GM23248 (cell line): Measurements from ENCODE around the gene CASP1. TPM values are rescaled to one million over a fixed set of nuclear protein-coding genes. Genes with fewer than 3 reads are reported as not detected.
A peak's percentile ranks its signal among the peaks of the same experiment; 100 is the strongest.
"Not testable (repeated sequence)": the region's sequence is repeated elsewhere in the genome, so short reads cannot be mapped to it uniquely, and the experiment has no call there.

ENCODE experiments used
- DNase-seq: peaks from one replicate; pipeline ENCODE4 v3.0.0-alpha.2; 2015
- H2AFZ ChIP-seq: fragments of 200-600 bp; sonication (generic); 2 replicates; pipeline ENCODE4 v1.6.1; 2016; ENCODE audit warnings: antibody characterized with exemption
- H3F3A ChIP-seq: fragments of 200-600 bp; sonication (generic); 2 replicates; pipeline ENCODE4 v1.6.1; 2016; ENCODE audit warnings: mild to moderate bottlenecking, antibody characterized with exemption, mixed run types; ENCODE audit not compliant: insufficient read depth
- H3K27ac ChIP-seq: fragments of 200-600 bp; sonication (generic); 2 replicates; pipeline ENCODE4 v1.5.1; 2016; ENCODE audit warnings: mild to moderate bottlenecking
- H3K27me3 ChIP-seq: fragments of 200-600 bp; sonication (generic); replicated peaks from 2 replicates; pipeline ENCODE4 v1.6.1; 2016; ENCODE audit warnings: mild to moderate bottlenecking; ENCODE audit not compliant: insufficient read depth
- H3K36me3 ChIP-seq: fragments of 200-600 bp; sonication (generic); 2 replicates; pipeline ENCODE4 v1.6.1; 2016; ENCODE audit warnings: low read depth, mild to moderate bottlenecking
- H3K4me1 ChIP-seq: fragments of 200-600 bp; sonication (generic); 2 replicates; pipeline ENCODE4 v1.6.1; 2016; ENCODE audit warnings: mild to moderate bottlenecking; ENCODE audit not compliant: insufficient read depth
- H3K4me2 ChIP-seq: fragments of 200-600 bp; sonication (generic); one replicate; pipeline ENCODE4 v1.6.1; 2016; ENCODE audit warnings: mild to moderate bottlenecking; ENCODE audit not compliant: unreplicated experiment
- H3K4me3 ChIP-seq: fragments of 200-600 bp; sonication (generic); 2 replicates; pipeline ENCODE4 v1.5.1; 2016; ENCODE audit warnings: mild to moderate bottlenecking
- H3K79me2 ChIP-seq: fragments of 200-600 bp; sonication (generic); 2 replicates; pipeline ENCODE4 v1.6.1; 2016; ENCODE audit warnings: mild to moderate bottlenecking; ENCODE audit not compliant: insufficient read depth
- H3K9ac ChIP-seq: fragments of 200-600 bp; sonication (generic); 2 replicates; pipeline ENCODE4 v1.6.1; 2016; ENCODE audit warnings: mild to moderate bottlenecking
- H3K9me2 ChIP-seq: fragments of 200-600 bp; sonication (generic); 2 replicates; pipeline ENCODE4 v1.6.1; 2016; ENCODE audit warnings: mixed run types, mild to moderate bottlenecking, moderate library complexity; ENCODE audit not compliant: insufficient read depth
- H3K9me3 ChIP-seq: fragments of 200-600 bp; sonication (generic); one replicate; pipeline ENCODE4 v1.6.1; 2017; ENCODE audit warnings: low read depth
- H4K20me1 ChIP-seq: fragments of 200-600 bp; sonication (generic); 2 replicates; pipeline ENCODE4 v1.6.0; 2016; ENCODE audit not compliant: insufficient read depth
- EZH2 ChIP-seq: fragments of 200-600 bp; sonication (generic); IDR thresholded peaks from 2 replicates; pipeline ENCODE4 v1.6.1; 2018; ENCODE audit warnings: antibody characterized with exemption, mild to moderate bottlenecking; ENCODE audit not compliant: insufficient read depth, poor library complexity, severe bottlenecking
- EZH2phosphoT487 ChIP-seq: fragments of 200-600 bp; sonication (generic); IDR thresholded peaks from 2 replicates; pipeline ENCODE4 v1.6.1; 2018; ENCODE audit warnings: antibody characterized with exemption, moderate library complexity, mild to moderate bottlenecking, low read depth; ENCODE audit not compliant: insufficient read depth
- WGBS, 2 experiments: methylation state at CpG; one replicate each; pipeline ENCODE4 v1.1.6; 2015 to 2017; ENCODE audit warnings: low lambda C conversion rate in 2 of 2, low coverage in 1 of 2; ENCODE audit errors: missing lambda C conversion rate in 2 of 2; 5-methylcytosine and 5-hydroxymethylcytosine counted together
- in situ Hi-C: fragments of 300-500 bp; cut with MboI; formaldehyde crosslinking; loops from 2 replicates; pipeline ENCODE4 v1.15.0; 2020
- polyA plus RNA-seq: library from polyadenylated mRNA; unstranded; fragments of >200 nt; fragmentation: Nextera tagmentation; extraction: Ambion mirVana; gene quantifications from 2 replicates; pipeline ENCODE4 v1.2.1, GENCODE V29; 2016
- total RNA-seq: library from RNA; depleted of rRNA; stranded (reverse); fragments of >200 nt; shearing (Covaris generic); gene quantifications from 2 replicates; pipeline ENCODE4 v1.2.3, GENCODE V29; 2014; rRNA removed

CASP1 gene
- total RNA-seq: 2.7 and 5.7 TPM in 2 replicates
- polyA plus RNA-seq: 9.7 and 9.9 TPM in 2 replicates

DNA sequence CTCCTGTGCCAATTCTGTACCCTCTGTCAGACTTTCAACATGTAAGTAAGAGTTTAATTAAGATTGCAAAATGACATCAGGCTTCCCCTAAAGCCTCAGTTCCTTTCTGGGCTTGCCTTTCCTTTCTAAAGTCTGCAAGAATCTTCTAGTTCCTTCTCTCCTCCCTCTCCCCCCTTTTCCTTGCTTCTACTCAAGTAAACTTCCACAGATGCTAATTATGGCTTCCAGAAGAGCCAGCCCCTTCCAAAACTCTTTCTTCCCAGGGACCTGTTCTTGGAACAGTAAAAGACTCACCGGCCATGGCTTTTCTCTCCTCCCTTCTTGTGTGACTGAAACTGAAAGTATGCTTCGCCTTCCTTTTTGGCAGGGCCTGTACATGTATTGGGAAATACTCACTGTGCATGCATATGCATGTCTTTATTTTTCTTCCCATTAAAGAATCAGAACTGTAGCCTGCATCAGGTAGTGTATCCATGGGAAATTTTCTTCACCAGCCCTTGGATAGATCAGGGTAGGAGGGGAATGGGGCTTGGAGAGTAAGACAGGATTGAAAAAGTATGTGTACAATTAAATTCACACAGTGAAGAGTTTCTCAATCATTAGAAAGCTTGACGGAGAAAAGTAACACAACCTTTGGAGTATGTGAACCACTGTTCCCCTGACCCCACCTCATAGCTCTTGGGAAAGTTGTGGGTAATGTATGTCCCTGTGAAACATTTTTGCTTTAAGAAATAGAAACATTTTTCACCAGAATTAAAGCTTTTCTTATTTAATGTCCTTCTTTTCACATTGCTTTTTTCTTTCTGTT lies at the start of gene CASP1:
Gene CASP1 (minus strand): TSS at position 332 of the 808 bp plus-strand sequence. CDS start 31 bp downstream, at position 301.
- H3K79me2 ChIP-seq: no peaks in the 10 kb centered on the region
- H2AFZ ChIP-seq: peak within 1 kb of the TSS; percentile 79
- DNase-seq: peak; percentile 86
- H3K4me2 ChIP-seq: peak within 1 kb of the TSS; percentile 93
- peaks cover 17% of the 10 kb centered on the region for H3K4me1 ChIP-seq
- 10% methylated on average over 3 of the region's 3 CpGs for WGBS, 2 experiments
- peak within 1 kb of the TSS; percentile 50 for H3K9ac ChIP-seq
- H3K9me2 ChIP-seq: no peaks in the 10 kb centered on the region
- in situ Hi-C loops: no loop called here
- H3K9me3 ChIP-seq: no peaks in the 10 kb centered on the region
- peak within 1 kb of the TSS; percentile 63 for H3K27ac ChIP-seq
- peaks cover 8% of the 10 kb centered on the region; the same call in 1 of the 2 replicates for H3F3A ChIP-seq
- no peaks in the 10 kb centered on the region for H3K36me3 ChIP-seq
- TF ChIP-seq EZH2: no peak
- TF ChIP-seq EZH2phosphoT487: no peak
- no peaks in the 10 kb centered on the region for H4K20me1 ChIP-seq
- H3K4me3 ChIP-seq: peak within 1 kb of the TSS; percentile 68
- H3K27me3 ChIP-seq: no peaks in the 10 kb centered on the region

DNA sequence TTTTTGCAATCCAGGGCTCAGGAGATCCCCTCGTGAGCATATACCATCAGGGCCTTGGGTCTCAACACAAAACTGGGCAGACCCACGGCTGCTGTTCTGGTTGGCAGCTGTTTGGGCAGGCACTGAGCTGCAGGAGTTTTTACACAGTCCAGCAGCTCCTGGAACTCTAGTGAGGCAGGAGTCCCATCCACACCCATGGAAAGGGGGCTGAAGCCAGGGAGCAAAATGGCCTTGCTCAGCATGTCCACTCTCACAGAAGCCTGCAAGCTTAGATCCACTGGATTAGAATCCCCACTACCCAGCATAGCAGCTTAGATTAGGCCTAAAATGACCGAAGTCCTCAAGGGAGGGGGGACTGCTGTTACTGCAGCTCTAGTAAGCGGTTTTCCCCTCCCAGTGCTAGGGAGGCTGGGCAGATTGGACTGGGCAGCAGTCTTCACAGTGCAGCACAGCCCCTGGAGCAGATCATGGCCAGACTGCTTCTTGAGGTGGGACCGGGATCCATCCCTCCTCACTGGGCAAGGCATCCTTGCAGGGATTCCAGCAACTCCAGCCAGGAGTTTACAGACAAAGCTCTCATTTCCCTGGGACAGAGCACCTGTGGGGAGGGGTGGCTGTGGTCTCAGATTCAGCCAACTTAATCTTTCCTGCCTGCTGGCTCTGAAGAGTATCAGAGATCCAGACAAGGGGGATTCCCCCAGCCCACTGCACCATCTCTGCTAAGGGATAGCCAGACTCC lies 46.6 kb upstream of the CASP1 start:
- H3K27ac ChIP-seq: no peak overlapping the region
- no peaks in the 10 kb centered on the region for H3K79me2 ChIP-seq
- 62 to 63% methylated on average over 5 of the region's 5 CpGs for WGBS, 2 experiments
- no peaks in the 10 kb centered on the region for H3K36me3 ChIP-seq
- TF ChIP-seq EZH2 (no peak), EZH2phosphoT487 (no peak)
- H3K9me3 ChIP-seq: no peaks in the 10 kb centered on the region
- H3K4me1 ChIP-seq: 0 out of 2 replicates have a peak, but pooled peaks cover 5% of the 10 kb centered on the region
- no peak overlapping the region for H2AFZ ChIP-seq
- no peak for DNase-seq
- no peaks in the 10 kb centered on the region for H4K20me1 ChIP-seq
- no peak overlapping the region for H3K9ac ChIP-seq
- no peak overlapping the region for H3K4me3 ChIP-seq
- H3K4me2 ChIP-seq: no peak overlapping the region
- no peaks in the 10 kb centered on the region for H3K27me3 ChIP-seq
- in situ Hi-C loops: no loop called here
- no peaks in the 10 kb centered on the region for H3K9me2 ChIP-seq
- H3F3A ChIP-seq: no peaks in the 10 kb centered on the region

DNA sequence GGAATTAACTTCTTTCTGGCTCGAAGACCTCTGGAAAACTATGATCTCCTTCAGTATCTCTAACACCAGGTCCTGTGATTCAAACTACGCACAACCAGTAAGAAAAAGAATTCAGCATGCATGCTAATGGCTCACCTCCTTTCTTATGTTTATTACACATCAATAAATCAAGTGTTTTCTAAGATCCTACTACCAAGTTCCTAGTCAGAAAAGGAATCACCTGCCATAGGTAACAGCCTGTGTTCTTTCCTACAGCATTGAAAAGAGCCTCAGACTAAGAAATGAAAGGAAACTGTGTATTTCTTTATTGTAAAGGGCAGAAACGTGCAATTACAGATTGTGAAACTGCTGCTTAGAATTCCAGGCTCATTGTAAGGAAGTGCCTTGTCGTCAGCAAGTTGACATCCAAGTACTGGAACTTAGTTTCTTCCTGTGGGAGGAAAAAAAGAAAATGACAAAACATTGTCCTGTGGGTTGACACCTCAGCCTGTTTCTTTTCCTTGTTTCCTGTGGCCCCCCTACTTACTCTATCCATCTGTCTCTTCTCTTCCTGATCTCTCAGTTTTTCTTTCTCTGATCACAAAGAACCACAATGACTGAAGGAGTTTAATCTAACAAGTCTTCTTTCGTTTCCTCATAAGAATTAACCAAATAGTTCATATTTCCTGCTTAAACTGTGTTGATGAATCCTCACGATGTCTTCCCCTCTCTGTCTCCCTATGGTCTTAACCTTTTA lies 45.4 kb upstream of the CASP1 start:
- H3K9ac ChIP-seq, H3K27me3 ChIP-seq, H3K9me2 ChIP-seq, H3K9me3 ChIP-seq, H3K79me2 ChIP-seq, H3K27ac ChIP-seq, H3F3A ChIP-seq, DNase-seq, H3K4me1 ChIP-seq, H3K36me3 ChIP-seq, in situ Hi-C loops, H3K4me3 ChIP-seq, H4K20me1 ChIP-seq: not testable (repeated sequence)
- H2AFZ ChIP-seq: peak overlapping the region; percentile 55
- WGBS, 2 experiments: 50 to 55% methylated on average over 6 of the region's 6 CpGs
- peak overlapping the region; percentile 58 for H3K4me2 ChIP-seq

DNA sequence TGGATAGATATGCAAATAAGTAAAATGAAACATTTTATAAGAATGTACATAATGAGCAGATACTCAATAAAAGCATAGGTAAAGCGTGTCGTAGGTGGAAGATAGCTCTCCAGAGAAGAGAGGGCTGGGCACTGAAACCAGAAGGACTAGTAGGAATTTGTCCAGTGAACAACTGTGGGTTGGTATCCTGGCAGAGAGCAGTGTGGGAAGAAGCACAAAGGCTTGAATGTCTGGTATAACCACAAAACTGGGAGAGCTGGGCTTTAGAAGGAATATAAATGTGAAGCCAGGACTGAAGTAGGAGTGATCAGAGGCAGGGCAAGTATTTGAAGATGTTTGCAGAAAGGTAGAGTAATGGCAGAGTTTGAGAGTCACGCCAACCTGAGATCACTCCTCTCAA lies 43.3 kb upstream of the CASP1 start:
- in situ Hi-C loops: no loop called here
- H3K27ac ChIP-seq: no peak overlapping the region
- H2AFZ ChIP-seq: no peak overlapping the region
- DNase-seq: no peak
- WGBS, 2 experiments: 64 to 78% methylated on average over 3 of the region's 3 CpGs
- no peak overlapping the region for H3K9ac ChIP-seq
- no peak overlapping the region for H3K4me3 ChIP-seq
- H3K27me3 ChIP-seq: no peaks in the 10 kb centered on the region
- no peak overlapping the region for H3K4me2 ChIP-seq
- no peaks in the 10 kb centered on the region for H3F3A ChIP-seq
- H4K20me1 ChIP-seq: no peaks in the 10 kb centered on the region
- no peaks in the 10 kb centered on the region for H3K9me2 ChIP-seq
- 0 out of 2 replicates have a peak, but pooled peaks cover 5% of the 10 kb centered on the region for H3K4me1 ChIP-seq
- H3K36me3 ChIP-seq: no peaks in the 10 kb centered on the region
- TF ChIP-seq EZH2: no peak
- no peak for TF ChIP-seq EZH2phosphoT487
- no peaks in the 10 kb centered on the region for H3K9me3 ChIP-seq
- no peaks in the 10 kb centered on the region for H3K79me2 ChIP-seq

DNA sequence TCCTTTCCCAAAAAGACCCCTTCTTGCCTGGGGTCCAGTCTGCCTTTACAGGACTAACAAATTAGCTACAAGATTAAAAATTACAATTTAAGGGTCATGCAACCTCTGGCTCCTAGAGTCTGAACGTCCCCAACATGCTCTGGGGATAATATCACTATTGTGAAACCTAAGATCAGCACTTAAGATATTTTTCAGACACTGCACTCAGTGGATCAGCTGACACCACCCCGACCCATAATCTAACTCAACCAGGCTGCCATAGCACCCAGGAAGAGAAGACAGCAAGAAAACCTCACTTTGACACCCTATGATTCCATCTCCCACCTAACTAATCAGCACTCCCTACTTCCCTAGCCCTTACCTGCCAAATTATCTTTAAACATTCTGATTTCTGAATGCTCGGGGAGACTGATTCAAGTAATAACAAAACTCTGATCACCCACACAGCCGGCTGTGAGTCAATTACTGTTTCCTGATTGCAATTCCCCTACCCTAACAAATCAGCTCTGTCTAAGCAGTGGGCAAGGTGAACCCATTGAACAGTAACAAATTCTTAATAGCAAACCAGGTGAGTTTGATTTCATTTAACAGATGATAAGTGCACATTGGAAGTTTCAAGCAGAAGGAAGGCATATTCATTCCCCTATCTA lies 42.3 kb upstream of the CASP1 start:
- DNase-seq, H3F3A ChIP-seq, H3K4me1 ChIP-seq, H2AFZ ChIP-seq, H3K36me3 ChIP-seq, H3K9me3 ChIP-seq, H3K9me2 ChIP-seq, H3K4me3 ChIP-seq, H3K27ac ChIP-seq, in situ Hi-C loops, H4K20me1 ChIP-seq, H3K4me2 ChIP-seq, H3K79me2 ChIP-seq, H3K9ac ChIP-seq, H3K27me3 ChIP-seq: not testable (repeated sequence)
- WGBS, 2 experiments: 69 to 71% methylated on average over 4 of the region's 4 CpGs
